Nucleus accumbens (tissue), 56 donors: Measurements from ENCODE around the gene INVS.
"Not testable (repeated sequence)": the region's sequence is repeated elsewhere in the genome, so short reads cannot be mapped to it uniquely, and the experiment has no call there.

ENCODE experiments used
- DNase-seq, 56 donors: peaks; one replicate each; lab custom pipeline; 2025; lab: John Stamatoyannopoulos, UW

INVS gene

GRCh38 chr9:100191264-100191663 is 92.2 kb downstream of the INVS start:
- DNase-seq = no peak

GRCh38 chr9:100193078-100193477 is 94.0 kb downstream of the INVS start:
- DNase-seq = no peak

- no peak for DNase-seq
Observed at GRCh38 chr9:100196215-100196614, 97.2 kb downstream of the INVS start.

GRCh38 chr9:100196828-100197227 is 97.8 kb downstream of the INVS start:
- no peak for DNase-seq

GRCh38 chr9:100197553-100197952 is 98.5 kb downstream of the INVS start:
- DNase-seq = no peak

GRCh38 chr9:100202806-100203205 is 103.8 kb downstream of the INVS start:
- no peak for DNase-seq

- no peak for DNase-seq
Observed at GRCh38 chr9:100204796-100205195, 105.8 kb downstream of the INVS start.

GRCh38 chr9:100206899-100207298 is 107.9 kb downstream of the INVS start:
- DNase-seq = no peak

- no peak for DNase-seq
Observed at GRCh38 chr9:100208673-100209072, 109.6 kb downstream of the INVS start.

GRCh38 chr9:100211476-100211875 is 112.4 kb downstream of the INVS start:
- no peak for DNase-seq

- no peak for DNase-seq
Observed at GRCh38 chr9:100213730-100214477, 114.9 kb downstream of the INVS start.

- DNase-seq = peak in 24 of 56 donors; percentile 1 to 54 (median 8)
Observed at GRCh38 chr9:100216178-100216787, 117.2 kb downstream of the INVS start.

GRCh38 chr9:100217536-100217935 is 118.5 kb downstream of the INVS start:
- no peak for DNase-seq

GRCh38 chr9:100219347-100219746 is 120.3 kb downstream of the INVS start:
- no peak for DNase-seq

- DNase-seq = no peak
Observed at GRCh38 chr9:100220936-100221335, 121.9 kb downstream of the INVS start.

GRCh38 chr9:100221538-100221937 is 122.5 kb downstream of the INVS start:
- no peak for DNase-seq

- no peak for DNase-seq
Observed at GRCh38 chr9:100222674-100223073, 123.6 kb downstream of the INVS start.

- DNase-seq = no peak
Observed at GRCh38 chr9:100227636-100228035, 128.6 kb downstream of the INVS start.

GRCh38 chr9:100228352-100228869 is 129.4 kb downstream of the INVS start:
- no peak for DNase-seq

GRCh38 chr9:100229136-100229535 is 130.1 kb downstream of the INVS start:
- no peak for DNase-seq

GRCh38 chr9:100229561-100229960 is 130.5 kb downstream of the INVS start:
- DNase-seq = no peak

- DNase-seq = not testable (repeated sequence)
Observed at GRCh38 chr9:100236986-100237385, 137.9 kb downstream of the INVS start.
